Measurements from ENCODE around the gene ALDH1L1. TPM values are rescaled to one million over a fixed set of nuclear protein-coding genes. Genes with fewer than 3 reads are reported as not detected.

Gene ALDH1L1
- total and polyA plus RNA-seq, 2 of the 8 experiments (the other 6 are each of a cell fraction or from before 2014, with no cell fraction given): 0.98 to 1.6 TPM

GRCh38 chr3:126146034-126146433 is 34.4 kb downstream of the ALDH1L1 start:
- Histone ChIP-seq H3K4ac (replicated peaks; ENCODE audit: insufficient read length, low read depth, low read length) (no peak overlapping the region), H2AFZ (ENCODE audit: low read length) (no peak overlapping the region), H3K27ac (ENCODE audit: low read depth, low read length) (no peak overlapping the region), H3K18ac (ENCODE audit: extremely low read depth, low read length) (no peak overlapping the region), H3K4me2 (ENCODE audit: insufficient read depth in 1 of 2, low read depth in 2 of 2, low read length in 2 of 2) (no peak overlapping the region), H3K4me3 (ENCODE audit: extremely low read depth in 1 of 4, insufficient read depth in 2 of 4, low read depth in 3 of 4, low read length in 4 of 4) (no peak overlapping the region), H3K23me2 (ENCODE audit: low read depth, low read length) (no peaks in the 10 kb centered on the region), H3K79me2 (ENCODE audit: control insufficient read depth in 1 of 2, insufficient read depth in 2 of 2, low read length in 2 of 2) (no peaks in the 10 kb centered on the region), H3K56ac (replicated peaks; ENCODE audit: insufficient read length, low read depth, low read length) (no peak overlapping the region), H3K9me3 (ENCODE audit: insufficient read depth in 2 of 2, low read depth in 1 of 2, low read length in 1 of 2) (no peaks in the 10 kb centered on the region), H3K23ac (ENCODE audit: insufficient read length) (no peak overlapping the region), H4K5ac (ENCODE audit: insufficient read length, low read depth, low read length) (no peak overlapping the region), H2BK120ac (replicated peaks; ENCODE audit: low read depth, low read length) (no peak overlapping the region), H2AK5ac (ENCODE audit: low read depth, low read length) (no peak overlapping the region), H3K36me3 (ENCODE audit: control insufficient read depth in 2 of 4, insufficient read depth in 4 of 4, low read length in 3 of 4) (no peaks in the 10 kb centered on the region), H3K4me1 (replicated peaks in 1 of 4; ENCODE audit: control insufficient read depth in 3 of 4, insufficient read depth in 4 of 4, low read length in 3 of 4) (no peaks in the 10 kb centered on the region), H2BK15ac (ENCODE audit: low read length) (no peak overlapping the region), H4K91ac (replicated peaks; ENCODE audit: insufficient read length, low read length) (no peak overlapping the region), H4K8ac (ENCODE audit: extremely low read depth, insufficient read depth, low read length) (no peak overlapping the region), H4K20me1 (replicated peaks in 1 of 2; ENCODE audit: control insufficient read depth in 1 of 2, insufficient read depth in 2 of 2, low read length in 2 of 2) (no peaks in the 10 kb centered on the region), H3K9ac (replicated peaks in 1 of 4; ENCODE audit: extremely low read depth in 1 of 4, low read depth in 3 of 4, low read length in 3 of 4) (no peak overlapping the region), H2BK12ac (ENCODE audit: low read depth, low read length) (no peak overlapping the region), H3K14ac (ENCODE audit: insufficient read length) (no peak overlapping the region), H2BK5ac (ENCODE audit: low read depth, low read length) (no peak overlapping the region), H3K79me1 (ENCODE audit: low read depth, low read length) (no peaks in the 10 kb centered on the region), H2BK20ac (ENCODE audit: low read length) (no peak overlapping the region), H3K27me3 (replicated peaks in 1 of 4; ENCODE audit: control insufficient read depth in 3 of 4, extremely low read depth in 1 of 4, insufficient read depth in 3 of 4, low read length in 3 of 4) (no peaks in the 10 kb centered on the region)
- no peak for FAIRE-seq
- ChIA-PET CTCF (ENCODE audit: partially characterized antibody) (interaction anchor here (0.9 to 7.1 kb wide), 2 partner anchors 52 to 235 kb away, joined by 4 to 29 read pairs; no protein-coding TSS in a partner anchor), POLR2A (ENCODE audit: partially characterized antibody) (no interaction called here)
- WGBS, 2 experiments (ENCODE audit: extremely low coverage in 1 of 2, insufficient coverage in 1 of 2, insufficient read length in 1 of 2, insufficient replicate concordance in 2 of 2, low coverage in 1 of 2, low lambda C conversion rate in 2 of 2, missing lambda C conversion rate in 1 of 2): 92% methylated on average over 4 of the region's 4 CpGs; no CpG with 5 or more reads in 1 of the 2 experiments
- peak in 1 of 2 experiments; percentile 17 for DNase-seq (ENCODE audit: low read depth in 1 of 2, low spot score in 2 of 2)
- TF ChIP-seq CREB1 (IDR thresholded peaks at IDR 0.05) (no peak), ATF3 (IDR thresholded peaks at IDR 0.05; ENCODE audit: insufficient read depth, low read depth, low read length) (no peak), ZNF274 (IDR thresholded peaks at IDR 0.05; ENCODE audit: borderline replicate concordance, extremely low read depth, low read length) (no peak), CHD2 (IDR thresholded peaks at IDR 0.05; ENCODE audit: low read length) (no peak), SUZ12 (IDR thresholded peaks at IDR 0.05; ENCODE audit: low read length) (no peak), POLR2AphosphoS5 (IDR thresholded peaks at IDR 0.05; ENCODE audit: low read depth, low read length) (no peak), NRF1 (IDR thresholded peaks at IDR 0.05; ENCODE audit: low read depth, low read length) (no peak), YY1 (IDR thresholded peaks at IDR 0.05; ENCODE audit: low read depth, low read length) (no peak), TAF7 (optimal IDR thresholded peaks at IDR 0.05; ENCODE audit: borderline replicate concordance, low read depth, low read length) (no peak), GABPA (IDR thresholded peaks at IDR 0.05; ENCODE audit: borderline replicate concordance, insufficient read depth, low read length) (no peak), CHD1 (IDR thresholded peaks at IDR 0.05; ENCODE audit: low read depth, low read length) (no peak), TBP (IDR thresholded peaks at IDR 0.05; ENCODE audit: low read depth, low read length) (no peak), BACH1 (IDR thresholded peaks at IDR 0.05; ENCODE audit: low read length) (no peak), HDAC2 (IDR thresholded peaks at IDR 0.05; ENCODE audit: borderline replicate concordance in 1 of 2, low read depth in 2 of 2, low read length in 2 of 2) (no peak), JUND (IDR thresholded peaks at IDR 0.05; ENCODE audit: low read length) (no peak)
